HG03565 (cell line): Measurements from ENCODE around the gene CCDC112.

Experiments
- ATAC-seq: cut with Tn5 transposase; IDR thresholded peaks from one replicate; pipeline ENCODE4 v1.9.1; 2021; ENCODE audit warnings: mild to moderate bottlenecking, moderate library complexity; ENCODE audit not compliant: unreplicated experiment

CCDC112 gene

DNA sequence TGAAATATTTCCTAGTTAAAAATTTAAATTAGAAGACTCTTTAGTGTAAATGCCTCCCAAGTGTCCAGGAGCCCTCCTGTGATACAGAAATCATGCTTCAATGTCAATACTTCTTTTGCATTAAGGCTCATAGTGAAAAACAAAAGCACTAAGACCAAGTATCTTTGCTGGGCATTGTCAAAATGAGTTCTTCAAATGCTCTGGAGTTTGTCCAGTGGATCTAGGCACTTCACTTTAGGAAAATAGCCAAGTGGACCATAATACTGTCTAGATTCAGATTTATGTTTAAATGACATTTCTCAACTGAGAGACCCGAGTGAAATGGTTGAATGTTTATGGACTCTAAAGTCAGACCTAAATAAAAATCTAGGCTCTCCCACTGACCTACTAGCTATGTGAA, 21.3 kb upstream of the CCDC112 start:
- ATAC-seq, result no peak

DNA sequence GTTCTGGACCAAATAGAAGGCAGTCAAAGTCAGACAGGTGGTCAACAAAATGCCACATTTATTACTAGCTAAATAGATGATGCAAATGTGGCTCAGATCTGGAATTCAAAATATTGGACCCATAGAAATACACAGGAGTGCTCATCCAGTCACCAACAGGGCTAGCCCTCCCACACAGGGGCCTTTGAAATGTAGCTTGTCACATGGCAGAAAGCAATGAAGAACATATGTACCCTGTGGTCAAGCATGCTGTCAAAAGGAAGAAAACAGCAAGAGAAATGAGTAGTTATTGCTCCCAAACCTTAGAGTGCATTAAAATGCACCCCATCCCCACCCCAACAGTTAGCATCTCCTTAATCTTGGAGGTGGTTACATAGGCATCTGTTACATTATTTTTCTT, 20.9 kb upstream of the CCDC112 start:
- no peak for ATAC-seq

DNA sequence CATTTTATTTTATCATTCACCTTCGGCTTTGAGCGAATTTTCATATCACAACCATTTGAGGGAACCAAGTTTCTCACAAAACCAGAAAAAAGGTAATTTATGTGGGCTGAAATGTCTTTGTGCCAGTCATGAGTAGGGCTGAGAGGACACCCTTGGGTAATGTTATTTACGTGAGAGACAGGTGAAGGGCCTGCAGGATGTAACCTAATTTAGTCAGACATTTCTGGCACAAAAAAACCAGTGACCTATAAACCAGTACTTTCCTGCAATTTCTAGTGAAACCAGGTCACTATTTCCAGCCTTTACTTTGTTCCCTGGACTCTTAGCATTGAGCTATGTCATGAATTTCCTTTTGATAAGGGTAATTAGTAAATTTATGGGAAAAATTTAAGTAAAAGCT, 17.2 kb upstream of the CCDC112 start:
- no peak for ATAC-seq

DNA sequence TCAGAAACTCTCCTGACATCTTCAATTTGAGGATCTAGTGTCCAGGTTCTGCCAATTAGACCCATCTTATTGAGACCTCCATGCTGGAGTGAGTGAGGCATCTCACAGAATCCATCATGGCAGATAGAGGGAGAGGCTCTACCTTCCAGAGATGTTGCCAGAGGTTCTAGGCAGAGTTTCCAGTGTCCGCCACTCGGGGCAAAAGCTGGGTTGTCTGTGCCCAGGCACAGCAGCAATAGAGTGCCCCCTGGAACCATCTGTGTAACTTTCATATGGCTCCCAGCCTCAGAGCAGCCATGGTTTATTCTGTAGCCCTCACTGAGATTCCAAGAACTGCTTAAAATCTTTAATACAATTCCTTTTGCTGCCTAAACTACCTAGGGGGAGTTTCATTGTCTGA, 16.6 kb upstream of the CCDC112 start:
- no peak for ATAC-seq

DNA sequence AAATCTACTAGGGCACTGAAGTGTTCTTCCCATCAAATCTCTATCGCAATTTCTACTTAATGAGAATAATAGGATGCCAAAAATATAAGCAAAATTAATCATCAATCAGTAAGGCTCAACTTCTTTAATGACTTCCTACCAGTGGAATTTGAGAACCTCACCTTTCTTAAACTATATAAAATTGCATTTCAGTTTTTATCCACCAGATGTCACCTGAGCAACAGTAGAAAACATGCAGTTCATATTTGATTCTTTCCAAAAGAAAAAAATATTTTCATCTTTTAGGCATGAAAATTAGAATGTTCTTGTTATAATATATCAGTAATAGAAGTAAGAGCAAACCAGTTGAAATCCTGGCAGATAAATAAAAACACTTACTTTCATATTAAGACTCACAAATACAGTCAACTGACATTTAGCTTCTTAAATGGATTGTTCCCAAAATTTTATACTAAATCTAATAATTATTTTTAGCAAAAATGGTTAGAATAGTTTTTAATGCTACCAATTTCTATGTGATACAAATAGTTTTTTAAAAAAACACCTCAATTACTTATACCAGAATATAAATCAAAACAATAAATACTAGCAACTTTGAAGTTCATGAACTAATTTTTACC, 13.4 kb upstream of the CCDC112 start:
- ATAC-seq, result no peak

DNA sequence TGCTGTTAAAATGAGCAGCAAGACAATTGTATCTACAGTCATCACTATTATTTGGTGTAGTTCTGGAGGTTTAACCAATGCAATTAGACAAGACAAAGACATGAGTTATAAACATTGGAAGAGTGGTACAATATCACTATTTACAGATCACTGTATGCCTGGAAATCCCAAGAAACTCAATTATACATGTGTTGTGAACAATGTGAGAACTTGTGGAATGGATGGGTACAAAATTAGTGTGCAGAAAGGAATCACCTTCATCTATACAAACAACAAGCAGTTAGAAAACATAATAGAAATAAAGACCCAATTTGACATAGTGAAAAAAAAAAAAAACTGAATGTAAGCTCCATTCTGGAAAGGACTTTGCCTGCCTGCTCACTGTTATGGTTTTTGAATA, 12.4 kb upstream of the CCDC112 start:
- no peak for ATAC-seq

DNA sequence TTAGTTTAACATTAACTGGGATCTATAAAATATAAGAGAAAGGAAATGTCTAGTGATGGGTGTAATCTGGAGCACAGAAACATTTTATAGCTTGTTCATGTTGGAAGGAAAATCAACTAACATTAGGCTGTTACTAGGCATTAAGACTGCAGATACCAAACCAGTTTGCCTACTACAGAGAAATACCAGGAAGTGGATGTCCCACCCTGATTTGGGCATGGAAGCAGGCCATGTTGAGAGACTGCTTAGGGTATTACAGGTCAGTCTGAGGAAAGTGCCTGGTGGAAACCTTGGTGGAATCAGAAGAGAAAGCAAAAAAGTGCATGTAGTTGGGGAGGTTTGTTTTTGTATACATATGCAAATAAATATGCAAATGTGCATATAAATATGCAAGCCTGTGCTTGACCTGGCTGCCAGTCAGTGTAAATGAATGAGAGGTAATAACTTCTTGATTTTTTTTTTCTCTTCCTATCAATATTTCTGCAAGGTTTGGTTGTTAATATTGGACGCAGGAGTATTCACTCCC, 9.6 kb upstream of the CCDC112 start:
- ATAC-seq, result no peak

DNA sequence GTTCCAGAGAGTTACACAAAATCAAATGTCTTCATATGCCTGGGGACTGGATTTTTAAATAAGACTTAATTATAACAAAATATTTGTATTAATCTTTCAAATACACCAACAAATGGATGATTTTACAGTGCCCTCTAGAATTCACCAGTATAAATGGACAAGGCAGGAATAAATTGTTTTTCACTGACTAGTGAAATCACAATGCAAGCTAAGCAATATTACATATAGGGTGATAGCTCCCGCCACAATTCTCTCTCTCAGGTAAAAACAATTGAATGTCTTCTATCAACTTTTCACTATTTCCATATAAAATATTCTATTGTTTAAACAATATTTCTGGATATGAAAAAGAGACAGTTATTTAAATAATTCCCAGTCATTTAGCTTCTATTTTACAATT, 8.0 kb upstream of the CCDC112 start:
- ATAC-seq, result no peak

DNA sequence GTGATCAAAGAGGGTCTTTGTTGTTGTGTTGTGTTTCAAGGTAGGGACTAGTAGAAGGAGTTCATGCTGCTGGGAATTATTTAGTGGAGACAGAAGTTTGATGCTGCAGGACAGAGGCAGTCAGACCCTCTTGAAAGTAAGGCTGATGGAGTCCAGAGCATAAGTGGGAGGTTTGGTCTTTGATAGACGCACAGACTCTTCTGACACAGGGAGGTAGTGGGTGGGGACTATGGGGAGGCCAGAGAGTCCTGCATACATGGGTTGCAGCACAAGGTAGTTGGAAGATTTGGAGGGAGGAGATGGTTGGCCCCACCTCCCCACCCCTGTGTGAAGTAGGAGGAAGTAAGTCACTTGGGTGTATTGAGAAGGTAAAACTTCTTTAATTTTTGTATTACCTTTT, 2.4 kb upstream of the CCDC112 start:
- no peak for ATAC-seq

DNA sequence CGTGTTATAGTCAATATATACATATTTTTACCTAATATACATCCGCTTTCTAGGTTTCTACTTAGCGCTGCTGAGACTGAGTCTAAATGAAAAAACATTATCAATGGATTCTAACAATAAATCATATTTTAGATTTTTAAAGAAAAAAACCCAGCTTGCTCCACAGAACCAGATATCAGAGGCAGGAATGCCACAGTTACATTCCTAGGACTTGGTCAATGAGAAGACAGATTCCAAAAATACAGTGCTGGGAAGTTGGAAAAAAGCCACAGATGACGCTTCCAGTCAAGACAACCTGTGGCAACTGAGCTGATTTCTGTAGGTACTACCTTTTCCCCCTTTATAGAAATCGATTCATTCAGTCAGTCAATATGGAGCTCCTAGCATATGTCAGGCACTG, 577 bp upstream of the CCDC112 start:
- no peak for ATAC-seq

DNA sequence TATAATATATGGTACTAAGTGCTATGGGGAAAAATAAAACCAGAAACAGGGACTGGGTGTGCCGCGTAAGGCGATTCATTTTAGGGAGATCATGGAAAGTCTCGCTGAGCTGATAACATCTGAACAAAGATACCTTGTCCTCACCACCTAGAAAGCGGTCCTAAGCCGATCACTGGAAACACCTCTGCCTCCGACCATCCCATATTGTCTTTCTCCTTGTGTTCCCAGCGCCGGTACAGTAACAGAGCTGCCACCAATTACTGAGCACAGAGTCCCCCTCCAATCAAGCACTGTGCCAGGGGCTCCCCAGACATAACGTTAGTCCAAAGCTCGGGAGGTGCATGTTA, 704 bp downstream of the CCDC112 start:
- no peak for ATAC-seq

DNA sequence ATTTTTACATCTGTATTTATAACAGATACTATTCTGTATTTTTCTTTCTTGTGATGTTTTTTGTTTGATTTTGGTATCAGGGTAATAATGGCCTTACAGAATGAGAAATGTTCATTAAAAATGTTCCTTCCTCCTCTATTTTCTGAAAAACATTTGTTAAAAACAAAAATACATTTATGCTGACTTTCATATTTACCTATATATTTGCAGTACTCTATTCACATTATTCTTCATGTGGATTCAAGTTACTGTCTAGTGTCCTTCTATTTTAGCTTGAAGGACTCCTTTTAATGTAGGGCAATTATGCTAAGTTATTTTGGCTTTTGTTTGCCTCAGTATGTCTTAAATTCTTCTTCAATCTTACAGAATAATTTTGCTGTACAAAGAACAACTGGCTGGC, 5.1 kb downstream of the CCDC112 start:
- ATAC-seq, result no peak

DNA sequence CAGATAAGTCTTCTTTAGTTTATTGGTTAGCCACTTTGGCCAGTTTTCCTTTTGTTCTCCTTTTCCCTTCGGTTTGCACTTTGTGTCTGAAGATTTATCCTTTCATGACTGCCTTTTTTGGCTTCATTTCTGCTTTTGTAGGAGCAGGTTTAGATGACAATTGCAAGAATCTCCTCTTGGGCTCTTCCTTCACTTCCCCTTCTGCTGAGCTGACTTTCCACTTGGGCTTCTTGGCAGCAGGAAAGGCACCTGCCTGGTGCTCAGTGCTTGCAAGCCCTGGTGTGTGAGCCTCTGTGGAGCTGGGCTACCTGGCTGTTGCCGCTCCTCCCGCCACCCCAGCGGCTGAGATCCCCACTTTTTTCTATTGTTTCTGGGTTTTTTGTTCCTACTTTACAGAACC, 7.3 kb downstream of the CCDC112 start:
- no peak for ATAC-seq

DNA sequence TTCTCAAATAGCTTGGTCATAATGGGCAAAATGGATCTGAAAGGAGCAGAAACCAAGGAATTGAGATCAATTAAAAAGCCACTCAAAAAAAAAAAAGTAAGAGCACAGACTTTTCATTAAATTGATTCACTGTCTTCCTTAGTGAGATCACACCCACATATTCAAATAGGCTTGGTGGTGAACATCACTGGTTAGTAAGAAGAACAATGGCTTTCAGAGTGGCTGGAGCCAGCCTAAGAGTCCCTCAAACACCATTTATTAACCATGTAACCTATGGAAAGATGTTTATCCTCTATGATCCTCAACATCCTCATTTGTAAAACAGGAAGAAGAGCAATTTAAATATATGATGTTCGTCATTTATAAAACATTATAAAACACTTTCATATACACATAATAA, 12.4 kb downstream of the CCDC112 start:
- no peak for ATAC-seq

DNA sequence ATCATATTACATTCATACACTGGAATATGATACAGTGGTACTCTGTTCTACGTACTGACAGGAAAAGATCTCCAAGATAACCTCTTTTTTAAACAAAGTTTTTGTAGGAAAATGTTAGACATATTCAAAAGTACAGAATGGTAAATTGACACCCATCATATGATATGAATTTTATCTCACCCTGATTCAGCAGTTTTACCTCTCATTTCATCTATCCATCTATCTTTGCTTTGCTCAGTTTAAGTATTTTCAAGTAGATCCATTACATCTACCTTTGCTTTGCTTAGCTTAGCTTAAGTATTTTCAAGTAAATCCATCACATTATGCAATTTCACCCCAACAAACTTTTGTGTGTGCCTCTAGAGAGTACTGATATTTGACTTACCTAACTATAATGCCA, 14.3 kb downstream of the CCDC112 start:
- ATAC-seq, result no peak

DNA sequence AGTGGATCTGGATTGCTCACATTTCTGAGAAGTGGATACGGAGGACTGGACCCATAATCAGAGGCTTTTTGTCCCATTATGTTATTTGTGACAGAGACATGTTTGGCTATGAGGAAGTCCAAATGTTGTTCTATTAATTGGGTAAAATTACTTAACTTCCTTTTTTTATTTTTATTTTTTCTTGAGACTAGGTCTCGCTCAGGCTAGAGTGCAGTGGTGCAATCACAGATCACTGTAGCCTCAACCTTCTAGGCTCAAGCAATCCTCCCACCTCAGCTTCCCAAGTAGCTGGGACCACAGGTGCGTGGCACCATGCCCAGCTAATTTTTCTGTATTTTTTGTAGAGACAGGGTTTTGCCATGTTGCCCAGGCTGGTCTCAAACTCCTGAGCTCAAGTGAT, 21.9 kb downstream of the CCDC112 start:
- ATAC-seq, result no peak

DNA sequence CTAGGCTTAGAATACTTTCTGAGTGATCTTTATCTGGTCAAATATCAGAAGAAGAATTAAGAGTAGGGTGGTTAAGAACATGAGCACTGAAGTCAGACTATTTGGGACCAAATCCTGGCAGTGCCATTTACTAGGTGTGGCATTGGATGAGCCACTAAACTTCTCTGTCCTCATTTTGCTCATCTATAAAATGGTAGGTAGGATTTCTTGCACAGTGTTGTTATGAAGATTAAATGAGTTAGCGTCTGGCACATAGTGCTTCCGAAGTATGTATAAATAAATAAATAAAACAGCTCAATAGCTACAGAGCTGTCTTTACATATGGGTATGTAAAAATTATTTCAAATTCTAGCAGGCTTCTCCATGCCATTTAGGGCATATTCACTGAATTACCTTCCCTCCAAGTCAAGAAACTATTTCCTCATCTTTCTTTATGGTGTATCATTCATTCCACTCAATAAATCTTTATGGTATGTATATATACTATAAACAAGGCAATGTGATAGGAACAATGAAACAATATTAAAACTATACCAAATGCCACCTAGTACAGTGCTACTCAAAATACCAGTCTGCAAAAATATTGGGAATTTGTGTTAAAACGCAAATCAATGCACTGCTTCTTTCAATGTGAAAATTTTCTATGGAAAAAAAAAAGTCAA, 24.0 kb downstream of the CCDC112 start:
- no peak for ATAC-seq

DNA sequence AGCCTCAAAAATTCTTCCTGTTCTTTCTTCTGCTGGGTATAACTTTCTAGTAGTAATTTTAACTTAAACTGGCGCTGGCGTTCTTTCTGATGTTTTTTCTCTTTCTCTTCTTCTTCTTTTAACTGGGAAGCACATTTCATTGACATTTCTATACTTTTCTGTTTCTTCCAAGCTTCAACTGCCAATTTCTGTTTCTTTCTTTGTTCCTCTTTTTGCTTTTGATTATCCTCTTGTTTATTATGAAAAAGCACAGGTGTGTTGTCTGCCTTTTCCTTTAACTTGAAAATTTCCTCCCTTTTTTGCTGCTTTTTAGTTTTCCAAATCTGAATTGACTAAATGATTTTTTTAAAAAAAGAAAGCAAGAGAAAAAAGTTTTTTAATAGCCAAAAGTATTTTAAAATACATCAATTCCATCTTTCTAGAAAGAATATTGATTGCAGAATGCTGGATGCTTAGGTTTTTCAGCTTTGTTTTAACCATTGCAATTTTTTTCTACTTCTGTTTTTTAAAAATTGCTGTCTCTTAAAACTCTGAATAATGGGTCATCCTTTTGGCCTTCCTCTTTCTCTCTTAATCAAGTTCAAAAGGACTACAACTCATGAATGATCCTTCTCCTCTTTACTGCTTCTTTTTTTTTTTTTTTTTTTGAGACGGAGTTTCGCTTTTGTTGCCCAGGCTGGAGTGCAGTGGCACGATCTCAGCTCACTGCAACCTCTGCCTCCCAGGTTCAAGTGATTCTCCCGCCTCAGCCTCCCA, 25.0 kb downstream of the CCDC112 start:
- no peak for ATAC-seq

DNA sequence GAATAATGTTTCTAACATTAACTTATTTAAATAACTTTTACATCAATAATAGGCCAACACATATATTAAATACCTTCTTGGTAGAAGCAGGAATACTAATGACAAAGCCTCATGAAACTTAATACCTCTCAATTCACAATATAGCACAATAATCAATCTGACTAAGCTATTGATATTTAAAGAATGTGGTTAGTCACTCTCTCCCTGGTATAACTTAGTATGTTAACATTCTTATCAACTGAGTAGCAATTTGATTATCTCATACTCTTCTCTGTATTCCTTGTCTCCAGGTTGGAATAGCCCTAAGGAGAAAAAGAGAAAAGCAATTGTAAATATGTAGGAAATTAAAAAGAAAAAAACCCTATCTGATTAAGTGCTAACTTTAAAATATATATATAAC, 28.8 kb downstream of the CCDC112 start:
- ATAC-seq, result no peak

DNA sequence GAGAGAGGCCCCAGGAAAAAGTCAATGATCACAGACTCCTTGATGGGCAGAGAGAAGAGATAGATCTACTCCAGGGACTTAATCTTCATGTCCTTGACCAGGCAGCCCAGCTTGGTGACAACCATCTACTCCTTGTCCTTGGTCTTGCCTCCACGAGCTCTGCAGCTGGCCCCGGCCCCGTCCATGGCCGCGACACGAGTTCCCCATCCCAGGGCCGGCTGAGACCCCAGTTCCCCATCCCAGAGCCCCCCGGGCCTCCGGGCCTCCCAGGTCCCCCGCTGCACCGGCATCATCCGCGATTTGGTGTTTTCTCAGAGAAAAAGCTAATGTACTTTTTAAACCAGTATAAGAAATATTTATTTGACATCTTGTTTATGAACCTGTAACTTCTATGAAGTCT, 31.2 kb downstream of the CCDC112 start:
- no peak for ATAC-seq

DNA sequence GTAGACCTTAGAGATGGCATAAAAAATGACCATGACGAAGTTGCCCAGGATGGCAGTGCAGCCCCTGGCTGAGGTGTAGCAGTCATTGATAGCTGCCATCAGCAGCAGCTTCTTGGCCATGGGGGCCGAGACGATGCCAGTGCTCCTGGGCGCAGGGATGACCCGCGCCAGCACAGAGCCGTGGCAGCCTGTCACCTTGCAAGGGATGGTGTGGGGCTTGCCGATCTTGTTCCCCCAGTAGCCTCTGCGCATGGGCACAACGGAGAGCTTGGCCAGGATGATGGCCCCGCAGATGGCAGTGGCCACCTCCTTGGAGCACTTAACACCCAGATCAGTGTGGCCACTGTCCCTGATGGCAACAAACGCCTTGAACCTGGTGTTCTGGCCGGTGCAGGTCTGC, 31.7 kb downstream of the CCDC112 start:
- ATAC-seq, result no peak

DNA sequence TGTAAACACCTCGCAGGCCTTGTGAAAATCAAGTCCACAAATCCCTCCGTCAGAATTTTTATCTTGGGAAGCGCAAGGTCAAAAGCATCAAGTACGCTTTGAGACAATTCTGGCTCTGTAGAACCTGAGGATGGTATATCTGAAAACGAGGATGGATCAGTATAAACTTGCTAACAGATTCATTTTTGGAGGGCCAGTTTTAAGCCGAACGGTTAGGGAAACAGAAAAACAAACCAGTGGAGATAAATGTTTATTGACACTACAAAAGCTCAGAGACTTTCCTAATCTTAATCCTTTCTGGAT, 33.4 kb downstream of the CCDC112 start:
- no peak for ATAC-seq
